Lung (tissue), 12 donors: ENCODE measurements around the gene ABCC4. TPM values are rescaled to one million over a fixed set of nuclear protein-coding genes. Genes with fewer than 3 reads are reported as not detected.

Experiments used
- ATAC-seq: fragments of 200-7000 bp; cut with Tn5 transposase; one replicate; pipeline ENCODE4 v1.9.1; 2020; ENCODE audit warnings: moderate number of reproducible peaks; ENCODE audit not compliant: insufficient read depth, low FRiP score
- DNase-seq, 3 donors: peaks; one replicate each; pipeline ENCODE4 v3.0.0-alpha.2; 2013 to 2017
- H3K27ac ChIP-seq, 2 donors: one replicate each; pipeline ENCODE4 v1.5.1; 2013; ENCODE audit warnings: mild to moderate bottlenecking in 2 of 2, moderate library complexity in 2 of 2, control low read depth in 1 of 2, inconsistent platforms in 1 of 2, low read depth in 1 of 2, low read length in 1 of 2
- H3K27me3 ChIP-seq, 3 donors: one replicate each; pipeline ENCODE4 v1.5.1; 2013; ENCODE audit warnings: low read length in 2 of 3; ENCODE audit not compliant: control insufficient read depth in 3 of 3, insufficient read depth in 3 of 3
- H3K36me3 ChIP-seq, 4 donors: one replicate each; pipeline ENCODE4 v1.5.1; 2013; ENCODE audit warnings: low read length in 4 of 4, mild to moderate bottlenecking in 1 of 4, moderate library complexity in 1 of 4; ENCODE audit not compliant: control insufficient read depth in 4 of 4, insufficient read depth in 4 of 4
- H3K4me1 ChIP-seq, 5 donors: one replicate each; pipeline ENCODE4 v1.5.1; 2013; ENCODE audit warnings: low read length in 5 of 5, mild to moderate bottlenecking in 2 of 5, moderate library complexity in 1 of 5; ENCODE audit not compliant: control insufficient read depth in 5 of 5, insufficient read depth in 5 of 5
- H3K4me3 ChIP-seq: one replicate; pipeline ENCODE4 v1.5.1; 2013; ENCODE audit warnings: mild to moderate bottlenecking, control low read depth, moderate library complexity
- H3K9ac ChIP-seq, 2 donors: one replicate each; pipeline ENCODE4 v1.5.1; 2013; ENCODE audit warnings: low read length in 2 of 2, control low read depth in 1 of 2; ENCODE audit not compliant: insufficient read depth in 1 of 2
- H3K9me3 ChIP-seq, 4 donors: one replicate each; pipeline ENCODE4 v1.5.1; 2013; ENCODE audit warnings: low read length in 3 of 4, mild to moderate bottlenecking in 1 of 4, moderate library complexity in 1 of 4; ENCODE audit not compliant: control insufficient read depth in 4 of 4, insufficient read depth in 3 of 4
- WGBS, 2 donors: extraction: QIAGEN DNeasy Blood & Tissue Kit; methylation state at CpG; one replicate each; pipeline ENCODE4 v1.1.7; 2013; 5-methylcytosine and 5-hydroxymethylcytosine counted together
- polyA plus RNA-seq, 2 donors: library from polyadenylated mRNA; stranded (reverse); fragments of 200-250 nt; gene quantifications; one replicate each; pipeline ENCODE4 v1.2.1, GENCODE V29; 2013
- total RNA-seq, 2 donors: library from RNA; depleted of rRNA in 1 of 2; stranded (reverse); fragments of >200 nt in 1 of 2; gene quantifications; one replicate each; pipeline ENCODE4 v1.2.1, GENCODE V29; 2014 to 2021
- TF ChIP-seq, protein P1 (sequence below): IDR thresholded peaks from 2 replicates; pipeline ENCODE4 v1.5.1; 2012; ENCODE audit warnings: mild to moderate bottlenecking; ENCODE audit errors: control extremely low read depth, extremely low read depth
- donor health status: control.
- donor health status: control.
- donor health status: Bipolar disorder and iron deficiency.
- donor health status: healthy.
- donor health status: DM: yes; HTN: yes; CAD: no.

The ABCC4 gene
- total and polyA plus RNA-seq, 4 donors, result 7.1 to 38.7 (median 20.6) TPM

GRCh38 chr13:95044452-95045205 lies 256.6 kb downstream of the ABCC4 start:
- no peaks in the 10 kb centered on the region for H3K4me1 ChIP-seq
- no peaks in the 10 kb centered on the region for H3K27me3 ChIP-seq
- TF ChIP-seq, protein P1, sequence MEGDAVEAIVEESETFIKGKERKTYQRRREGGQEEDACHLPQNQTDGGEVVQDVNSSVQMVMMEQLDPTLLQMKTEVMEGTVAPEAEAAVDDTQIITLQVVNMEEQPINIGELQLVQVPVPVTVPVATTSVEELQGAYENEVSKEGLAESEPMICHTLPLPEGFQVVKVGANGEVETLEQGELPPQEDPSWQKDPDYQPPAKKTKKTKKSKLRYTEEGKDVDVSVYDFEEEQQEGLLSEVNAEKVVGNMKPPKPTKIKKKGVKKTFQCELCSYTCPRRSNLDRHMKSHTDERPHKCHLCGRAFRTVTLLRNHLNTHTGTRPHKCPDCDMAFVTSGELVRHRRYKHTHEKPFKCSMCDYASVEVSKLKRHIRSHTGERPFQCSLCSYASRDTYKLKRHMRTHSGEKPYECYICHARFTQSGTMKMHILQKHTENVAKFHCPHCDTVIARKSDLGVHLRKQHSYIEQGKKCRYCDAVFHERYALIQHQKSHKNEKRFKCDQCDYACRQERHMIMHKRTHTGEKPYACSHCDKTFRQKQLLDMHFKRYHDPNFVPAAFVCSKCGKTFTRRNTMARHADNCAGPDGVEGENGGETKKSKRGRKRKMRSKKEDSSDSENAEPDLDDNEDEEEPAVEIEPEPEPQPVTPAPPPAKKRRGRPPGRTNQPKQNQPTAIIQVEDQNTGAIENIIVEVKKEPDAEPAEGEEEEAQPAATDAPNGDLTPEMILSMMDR, result no peak
- 88 to 90% methylated on average over 4 of the region's 4 CpGs for WGBS, 2 donors
- peaks cover 0 to 8% (median 4%) of the 10 kb centered on the region in 4 donors for H3K36me3 ChIP-seq
- H3K9me3 ChIP-seq, result no peaks in the 10 kb centered on the region
- H3K27ac ChIP-seq, result no peak overlapping the region
- H3K4me3 ChIP-seq, result no peak overlapping the region
- DNase-seq, result no peak
- H3K9ac ChIP-seq, result no peak overlapping the region
- no peak for ATAC-seq

DNA sequence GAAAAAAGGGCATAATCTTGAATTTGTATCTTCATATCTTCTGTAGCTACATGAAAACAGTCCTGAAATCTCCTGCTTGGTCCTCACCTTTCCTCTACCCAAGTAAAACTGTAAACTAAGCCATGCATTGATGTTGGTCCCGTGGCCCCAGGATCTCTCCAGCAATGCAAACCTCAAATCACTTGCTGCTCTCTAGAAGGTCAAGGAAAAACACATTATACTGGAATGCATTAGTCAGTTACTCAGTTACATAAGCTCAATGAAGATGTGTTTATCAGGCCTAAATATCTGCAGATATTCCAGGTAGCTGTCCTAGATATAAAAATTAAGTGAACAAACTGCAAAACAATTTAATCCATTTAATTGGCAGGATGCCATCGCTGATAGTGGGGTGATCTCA lies 261.8 kb downstream of the ABCC4 start:
- no peak overlapping the region for H3K9ac ChIP-seq
- no peak for ATAC-seq
- WGBS, 2 donors, result 82 to 83% methylated on average over 2 of the region's 2 CpGs

GRCh38 chr13:95038949-95039348 lies 262.3 kb downstream of the ABCC4 start:
- Histone ChIP-seq H3K36me3 (peaks cover 0 to 11% (median 5%) of the 10 kb centered on the region in 4 donors), H3K4me3 (no peak overlapping the region), H3K9ac (no peak overlapping the region), H3K9me3 (no peaks in the 10 kb centered on the region), H3K27me3 (no peaks in the 10 kb centered on the region), H3K4me1 (no peaks in the 10 kb centered on the region), H3K27ac (no peak overlapping the region)
- whole genome bisulfite sequencing, 2 donors, result 70 to 83% methylated on average over 1 of the region's 1 CpG
- DNase-seq (peak in 1 of 3 donors; percentile 11), ATAC-seq (no peak)
- TF ChIP-seq, protein P1, result no peak

More for the DNA sequence above, 261.8 kb downstream of the ABCC4 start:
- Histone ChIP-seq H3K36me3 (peaks cover 0 to 11% (median 4%) of the 10 kb centered on the region in 4 donors), H3K4me3 (no peak overlapping the region), H3K27ac (no peak overlapping the region), H3K9me3 (no peaks in the 10 kb centered on the region), H3K4me1 (no peaks in the 10 kb centered on the region), H3K27me3 (no peaks in the 10 kb centered on the region)
- DNase-seq, result no peak
- TF ChIP-seq, protein P1, result no peak
